Endothelial cell of coronary artery (primary cell): ENCODE results near the gene ZNF619. TPM values are rescaled to one million over a fixed set of nuclear protein-coding genes. Genes with fewer than 3 reads are reported as not detected.

Source experiments
- total RNA-seq: library from RNA; depleted of rRNA; stranded (reverse); fragments of >200 nt; gene quantifications from 2 replicates; pipeline ENCODE4 v1.2.3, GENCODE V29; 2014

ZNF619 gene
- 5.4 and 5.6 TPM in 2 replicates for total RNA-seq

GRCh38 chr3:40476478-40477470 lies at the start of gene ZNF619:
TSS of gene ZNF619 (plus strand) at chr3:40477122. CDS start at chr3:40477980, 858 bp downstream.

GRCh38 chr3:40456940-40457823 lies 19.7 kb upstream of the ZNF619 start, which contains the start of gene RPL14:
TSS of gene RPL14 (plus strand) at chr3:40457339. CDS start at chr3:40457472, 133 bp downstream.

GRCh38 chr3:40505599-40506462 lies 28.9 kb downstream of the ZNF619 start, which contains the start of gene ZNF620:
TSS of gene ZNF620 (plus strand) at chr3:40506039. CDS start at chr3:40506353, 314 bp downstream.

GRCh38 chr3:40524568-40525285 lies 47.8 kb downstream of the ZNF619 start, which contains the start of gene ZNF621:
TSS of gene ZNF621 (plus strand) at chr3:40524960. CDS start at chr3:40525841, 881 bp downstream.

Other genes with a start within 250 kb of the ZNF619 start
- gene EIF1B, start 167.4 kb upstream of the ZNF619 start, total RNA-seq: 15.2 TPM in 2 replicates
- not detected in 2 replicates for gene ENTPD3, start 89.9 kb upstream of the ZNF619 start, total RNA-seq
- gene RPL14, start 19.8 kb upstream of the ZNF619 start, total RNA-seq: 663 and 737 TPM in 2 replicates
- gene ZNF620, start 28.9 kb downstream of the ZNF619 start, total RNA-seq: 3.0 and 5.4 TPM in 2 replicates
- gene ZNF621, start 47.8 kb downstream of the ZNF619 start, total RNA-seq: 7.0 and 11.3 TPM in 2 replicates